Natural killer cell (primary cell): ENCODE results near the gene ZNF652. TPM values are rescaled to one million over a fixed set of nuclear protein-coding genes. Genes with fewer than 3 reads are reported as not detected.
A peak's percentile ranks its signal among the peaks of the same experiment; 100 is the strongest.
"Not testable (repeated sequence)": the region's sequence is repeated elsewhere in the genome, so short reads cannot be mapped to it uniquely, and the experiment has no call there.

Experiments used
- ATAC-seq, 3 donors: fragments of 150-1000 bp in 2 of 3; fragments of 200-7000 bp in 1 of 3; cut with Tn5 transposase; 1 replicate in 1 of 3; 2 replicates in 2 of 3; pipeline ENCODE4 v1.10.0; 2021; ENCODE audit warnings: mild to moderate bottlenecking in 2 of 3, moderate library complexity in 2 of 3
- DNase-seq, 2 donors: peaks; one replicate each; pipeline versions ENCODE4 v3.0.0 to v3.0.0-alpha.2; 2013 to 2021; ENCODE audit warnings: mixed read lengths in 1 of 2
- H3K27ac ChIP-seq: one replicate; pipeline ENCODE4 v1.5.1; 2013; ENCODE audit warnings: mild to moderate bottlenecking, low read length
- H3K27me3 ChIP-seq: one replicate; pipeline ENCODE4 v1.6.1; 2013; ENCODE audit warnings: low read length; ENCODE audit not compliant: control insufficient read depth, insufficient read depth
- H3K36me3 ChIP-seq: one replicate; pipeline ENCODE4 v1.6.1; 2013; ENCODE audit warnings: low read length; ENCODE audit not compliant: control insufficient read depth, insufficient read depth
- H3K4me1 ChIP-seq: one replicate; pipeline ENCODE4 v1.6.1; 2013; ENCODE audit warnings: low read length; ENCODE audit not compliant: control insufficient read depth, insufficient read depth
- H3K4me3 ChIP-seq: one replicate; pipeline ENCODE4 v1.5.1; 2013; ENCODE audit warnings: low read length
- H3K9me3 ChIP-seq: one replicate; pipeline ENCODE4 v1.6.1; 2013; ENCODE audit warnings: low read length; ENCODE audit not compliant: control insufficient read depth, insufficient read depth
- H3K27ac Mint-ChIP-seq, 2 donors: one replicate each; pipeline ENCODE4 v1.8.0; 2022; ENCODE audit warnings: mild to moderate bottlenecking in 2 of 2, mixed read lengths in 2 of 2, moderate library complexity in 1 of 2
- H3K27me3 Mint-ChIP-seq, 2 donors: one replicate each; pipeline ENCODE4 v1.8.0; 2022; ENCODE audit warnings: low read depth in 2 of 2, mixed read lengths in 2 of 2
- H3K36me3 Mint-ChIP-seq: one replicate; pipeline ENCODE4 v1.8.0; 2022; ENCODE audit warnings: mixed read lengths
- H3K4me1 Mint-ChIP-seq, 2 donors: one replicate each; pipeline ENCODE4 v1.8.0; 2022; ENCODE audit warnings: mixed read lengths in 2 of 2
- H3K4me3 Mint-ChIP-seq: one replicate; pipeline ENCODE4 v1.8.0; 2022; ENCODE audit warnings: mild to moderate bottlenecking, moderate library complexity, mixed read lengths
- H3K9me3 Mint-ChIP-seq, 2 donors: one replicate each; pipeline ENCODE4 v1.8.0; 2022; ENCODE audit warnings: mixed read lengths in 2 of 2
- WGBS: methylation state at CpG from one replicate; pipeline ENCODE4 v1.1.7; 2013; ENCODE audit warnings: missing lambda C conversion rate; ENCODE audit not compliant: insufficient coverage; 5-methylcytosine and 5-hydroxymethylcytosine counted together
- intact Hi-C: fragments of 100-400 bp; cut with micrococcal nuclease; formaldehyde crosslinking; loops from one replicate; pipeline ENCODE4 v1.14.2; 2022
- total RNA-seq, 4 donors: library from RNA; stranded (reverse); fragments of 120-200 nt in 1 of 4; gene quantifications; one replicate each; pipeline versions ENCODE4 v1.2.3 to v1.2.4, GENCODE V29; 2013 to 2022
- TF ChIP-seq, protein P1 (sequence below): fragments of 200-600 bp; IDR thresholded peaks from one replicate; pipeline ENCODE4 v1.8.0; 2022; ENCODE audit warnings: antibody characterized with exemption

ZNF652 gene
- total RNA-seq, 3 donors from 2014 or later (not counting 1 experiment from before 2014, with no cell fraction given) = 53.8 to 79.1 (median 73.3) TPM

DNA sequence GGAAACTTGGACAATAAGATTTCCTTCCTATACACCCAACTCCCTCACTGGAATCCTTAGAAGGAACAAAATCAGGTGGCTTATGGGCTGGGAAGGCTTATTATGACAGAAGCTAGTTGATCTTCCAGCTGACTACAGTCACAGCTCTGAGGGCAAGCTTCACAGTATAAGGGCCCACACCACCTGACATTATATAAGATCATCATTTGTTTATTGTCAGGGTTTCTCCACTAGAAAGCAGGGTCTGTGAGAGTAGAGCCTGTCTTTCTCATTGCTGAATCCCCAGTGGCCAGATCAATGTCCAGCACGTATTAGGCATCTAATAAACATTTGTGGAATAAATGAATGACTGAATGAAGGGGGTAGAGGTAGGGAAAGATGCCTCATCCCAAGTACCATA, 73.7 kb downstream of the ZNF652 start:
- intact Hi-C loops = no loop called here
- Mint-ChIP-seq H3K36me3 (no peaks in the 10 kb centered on the region), H3K27me3 (no peaks in the 10 kb centered on the region), H3K4me3 (no peak overlapping the region), H3K9me3 (no peaks in the 10 kb centered on the region), H3K27ac (peak overlapping the region; percentile 36 to 60), H3K4me1 (peaks cover 0 to 5% of the 10 kb centered on the region in 2 donors)
- TF ChIP-seq, protein P1, sequence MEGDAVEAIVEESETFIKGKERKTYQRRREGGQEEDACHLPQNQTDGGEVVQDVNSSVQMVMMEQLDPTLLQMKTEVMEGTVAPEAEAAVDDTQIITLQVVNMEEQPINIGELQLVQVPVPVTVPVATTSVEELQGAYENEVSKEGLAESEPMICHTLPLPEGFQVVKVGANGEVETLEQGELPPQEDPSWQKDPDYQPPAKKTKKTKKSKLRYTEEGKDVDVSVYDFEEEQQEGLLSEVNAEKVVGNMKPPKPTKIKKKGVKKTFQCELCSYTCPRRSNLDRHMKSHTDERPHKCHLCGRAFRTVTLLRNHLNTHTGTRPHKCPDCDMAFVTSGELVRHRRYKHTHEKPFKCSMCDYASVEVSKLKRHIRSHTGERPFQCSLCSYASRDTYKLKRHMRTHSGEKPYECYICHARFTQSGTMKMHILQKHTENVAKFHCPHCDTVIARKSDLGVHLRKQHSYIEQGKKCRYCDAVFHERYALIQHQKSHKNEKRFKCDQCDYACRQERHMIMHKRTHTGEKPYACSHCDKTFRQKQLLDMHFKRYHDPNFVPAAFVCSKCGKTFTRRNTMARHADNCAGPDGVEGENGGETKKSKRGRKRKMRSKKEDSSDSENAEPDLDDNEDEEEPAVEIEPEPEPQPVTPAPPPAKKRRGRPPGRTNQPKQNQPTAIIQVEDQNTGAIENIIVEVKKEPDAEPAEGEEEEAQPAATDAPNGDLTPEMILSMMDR = no peak
- ATAC-seq (no peak), DNase-seq (no peak)
- H3K9me3 ChIP-seq = no peaks in the 10 kb centered on the region
- no peaks in the 10 kb centered on the region for H3K4me1 ChIP-seq
- H3K27ac ChIP-seq = no peak overlapping the region
- H3K4me3 ChIP-seq = no peak overlapping the region
- WGBS = 100% methylated on average over 1 of the region's 1 CpG
- H3K36me3 ChIP-seq = peaks cover 16% of the 10 kb centered on the region
- no peaks in the 10 kb centered on the region for H3K27me3 ChIP-seq

DNA sequence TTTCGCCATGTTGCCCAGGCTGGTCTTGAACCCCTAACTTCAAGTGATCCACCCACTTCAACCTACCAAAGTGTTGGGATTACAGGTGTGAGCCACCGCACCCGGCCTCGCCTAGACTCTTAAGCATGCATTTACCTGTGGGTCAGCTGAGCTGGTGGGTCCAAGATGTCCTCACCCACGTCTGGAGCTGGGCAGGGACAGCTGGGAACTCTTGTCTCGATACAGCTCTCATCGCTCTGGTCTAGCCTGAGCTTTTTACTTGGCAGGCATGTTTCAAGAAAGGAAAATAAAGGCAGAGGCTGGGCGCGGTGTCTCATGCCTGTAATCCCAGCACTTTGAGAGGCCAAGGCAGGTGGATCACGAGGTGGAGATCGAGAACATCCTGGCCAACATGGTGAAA, 74.6 kb downstream of the ZNF652 start:
- H3K36me3 ChIP-seq = peaks cover 8% of the 10 kb centered on the region
- ATAC-seq = no peak
- no peaks in the 10 kb centered on the region for H3K27me3 Mint-ChIP-seq
- H3K9me3 Mint-ChIP-seq = no peaks in the 10 kb centered on the region
- WGBS = 95% methylated on average over 11 of the region's 11 CpGs
- H3K27ac Mint-ChIP-seq = no peak overlapping the region
- no peaks in the 10 kb centered on the region for H3K4me1 ChIP-seq
- H3K27me3 ChIP-seq = no peaks in the 10 kb centered on the region
- H3K4me1 Mint-ChIP-seq = peaks cover 0 to 5% of the 10 kb centered on the region in 2 donors
- H3K9me3 ChIP-seq = no peaks in the 10 kb centered on the region
- no peak overlapping the region for H3K4me3 Mint-ChIP-seq
- H3K36me3 Mint-ChIP-seq = no peaks in the 10 kb centered on the region
- H3K4me3 ChIP-seq = no peak overlapping the region
- DNase-seq = no peak
- H3K27ac ChIP-seq = no peak overlapping the region
- TF ChIP-seq, protein P1 = no peak
- intact Hi-C loops = no loop called here

DNA sequence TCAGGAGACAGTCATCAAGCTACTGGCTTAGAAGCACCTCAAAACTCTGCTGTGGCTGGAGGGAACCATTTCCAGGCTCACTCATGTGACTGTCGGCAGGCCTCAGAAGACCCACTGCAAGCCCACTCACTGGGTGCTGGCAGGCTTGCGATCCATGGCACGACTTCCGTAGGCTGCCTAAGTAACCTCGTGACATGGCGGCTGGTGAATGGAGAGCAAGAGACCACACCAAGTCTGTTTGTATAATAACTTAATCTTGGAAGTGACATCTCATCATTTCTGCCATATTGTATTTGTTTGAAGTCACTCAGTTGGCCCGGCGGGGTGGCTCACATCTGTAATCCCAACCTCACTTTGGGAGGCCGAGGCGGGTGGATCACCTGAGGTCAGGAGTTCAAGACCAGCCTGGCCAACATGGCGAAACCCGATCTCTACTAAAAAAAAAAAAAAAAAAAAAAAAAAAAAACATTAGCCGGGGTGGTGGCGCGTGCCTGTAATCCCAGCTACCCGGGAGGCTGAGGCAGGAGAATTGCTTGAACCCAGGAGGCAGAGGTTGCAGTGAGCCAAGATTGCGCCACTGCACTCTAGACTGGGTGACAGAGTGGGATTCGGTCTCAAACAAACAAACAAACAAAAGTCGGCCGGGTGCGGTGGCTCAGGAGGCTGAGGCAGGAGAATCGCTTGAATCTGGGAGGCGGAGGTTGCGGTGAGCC, 75.6 kb downstream of the ZNF652 start:
- H3K27me3 Mint-ChIP-seq, H3K9me3 ChIP-seq, H3K36me3 Mint-ChIP-seq, DNase-seq, intact Hi-C loops, H3K27ac ChIP-seq, H3K4me1 Mint-ChIP-seq, H3K4me1 ChIP-seq, H3K36me3 ChIP-seq, H3K4me3 Mint-ChIP-seq, H3K4me3 ChIP-seq, H3K9me3 Mint-ChIP-seq, H3K27ac Mint-ChIP-seq, ATAC-seq, H3K27me3 ChIP-seq: not testable (repeated sequence)
- WGBS = 97% methylated on average over 20 of the region's 24 CpGs

DNA sequence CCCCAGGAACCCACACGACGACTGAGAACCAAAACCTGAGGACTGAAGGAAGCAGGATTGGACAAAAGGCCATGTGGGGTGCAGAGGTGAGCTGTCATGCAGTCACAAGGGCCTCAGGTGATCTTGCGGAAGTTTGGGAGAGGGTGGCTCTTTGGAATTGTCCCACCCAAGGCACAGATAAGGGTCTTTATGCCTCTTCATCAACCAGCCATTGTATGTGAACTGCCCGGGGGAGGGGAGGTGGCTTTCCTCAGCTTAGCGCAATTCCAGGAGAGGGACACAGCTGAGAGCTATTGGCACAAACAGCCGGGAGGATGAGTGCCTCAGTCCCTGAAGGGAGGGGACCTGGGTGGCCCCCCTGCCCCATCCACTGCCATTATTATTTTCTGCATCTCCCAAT, 76.3 kb downstream of the ZNF652 start:
- Histone ChIP-seq H3K9me3 (no peaks in the 10 kb centered on the region), H3K4me1 (no peaks in the 10 kb centered on the region), H3K27ac (no peak overlapping the region), H3K4me3 (no peak overlapping the region), H3K36me3 (peaks cover 3% of the 10 kb centered on the region), H3K27me3 (no peaks in the 10 kb centered on the region)
- TF ChIP-seq, protein P1 = no peak
- 93% methylated on average over 6 of the region's 6 CpGs for WGBS
- intact Hi-C loops = no loop called here
- Mint-ChIP-seq H3K4me1 (peaks cover 0 to 5% of the 10 kb centered on the region in 2 donors), H3K27ac (no peak overlapping the region), H3K36me3 (no peaks in the 10 kb centered on the region), H3K4me3 (no peak overlapping the region), H3K9me3 (no peaks in the 10 kb centered on the region), H3K27me3 (no peaks in the 10 kb centered on the region)
- no peak for DNase-seq
- ATAC-seq = no peak
